Spleen (tissue), 7 donors: ENCODE results near the gene VWA2.

Source experiments
- POLR2A ChIP-seq, 3 donors: fragments of 450-650 bp; IDR thresholded peaks; one replicate each; pipeline ENCODE4 v1.5.1; 2017; ENCODE audit warnings: antibody characterized with exemption in 3 of 3, mild to moderate bottlenecking in 1 of 3
- POLR2AphosphoS5 ChIP-seq, 3 donors: sonication (generic); formaldehyde crosslinking; IDR thresholded peaks; one replicate each; pipeline ENCODE4 v1.5.1; 2017; ENCODE audit warnings: antibody characterized with exemption in 3 of 3
- TF ChIP-seq, protein P1 (sequence below), 11 experiments: fragments of 200-600 bp in 7 of 11; fragments of 450-650 bp in 4 of 11; sonication (generic) in 4 of 11; IDR thresholded peaks in 8 of 11; conservative IDR thresholded peaks in 3 of 11; 1 replicate in 7 of 11; 2 replicates in 4 of 11; pipeline versions ENCODE4 v1.4.0 to v1.8.0; 2016 to 2021; ENCODE audit warnings: antibody characterized with exemption in 11 of 11, inconsistent platforms in 4 of 11, mild to moderate bottlenecking in 1 of 11
- donor health status: DM: no; HTN: no; CAD: no; lungs with moderate emphysema.
- donor health status: DM: no; HTN: no; CAD: no.
- donor health status: DM: no; HTN: no; CAD: no.

GRCh38 chr10:114202812-114203211, 36.2 kb upstream of the VWA2 start:
- TF ChIP-seq, protein P1, sequence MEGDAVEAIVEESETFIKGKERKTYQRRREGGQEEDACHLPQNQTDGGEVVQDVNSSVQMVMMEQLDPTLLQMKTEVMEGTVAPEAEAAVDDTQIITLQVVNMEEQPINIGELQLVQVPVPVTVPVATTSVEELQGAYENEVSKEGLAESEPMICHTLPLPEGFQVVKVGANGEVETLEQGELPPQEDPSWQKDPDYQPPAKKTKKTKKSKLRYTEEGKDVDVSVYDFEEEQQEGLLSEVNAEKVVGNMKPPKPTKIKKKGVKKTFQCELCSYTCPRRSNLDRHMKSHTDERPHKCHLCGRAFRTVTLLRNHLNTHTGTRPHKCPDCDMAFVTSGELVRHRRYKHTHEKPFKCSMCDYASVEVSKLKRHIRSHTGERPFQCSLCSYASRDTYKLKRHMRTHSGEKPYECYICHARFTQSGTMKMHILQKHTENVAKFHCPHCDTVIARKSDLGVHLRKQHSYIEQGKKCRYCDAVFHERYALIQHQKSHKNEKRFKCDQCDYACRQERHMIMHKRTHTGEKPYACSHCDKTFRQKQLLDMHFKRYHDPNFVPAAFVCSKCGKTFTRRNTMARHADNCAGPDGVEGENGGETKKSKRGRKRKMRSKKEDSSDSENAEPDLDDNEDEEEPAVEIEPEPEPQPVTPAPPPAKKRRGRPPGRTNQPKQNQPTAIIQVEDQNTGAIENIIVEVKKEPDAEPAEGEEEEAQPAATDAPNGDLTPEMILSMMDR (IDR thresholded peaks at IDR 0.05 in 8 of 11, conservative IDR thresholded peaks at IDR 0.05 in 3 of 11): no peak
- TF ChIP-seq POLR2AphosphoS5 (IDR thresholded peaks at IDR 0.05) (no peak), POLR2A (IDR thresholded peaks at IDR 0.05) (no peak)
